PFSK-1 (cell line): Measurements from ENCODE around the gene VTN.

Experiments
- FOXP2 ChIP-seq: optimal IDR thresholded peaks from 2 replicates; pipeline ENCODE3; 2011; ENCODE audit warnings: borderline replicate concordance, control low read depth, inconsistent platforms; ENCODE audit not compliant: insufficient read depth; ENCODE audit errors: extremely low read length, extremely low read depth
- POLR2AphosphoS5 ChIP-seq: IDR thresholded peaks from 2 replicates; pipeline ENCODE4 v1.6.1; 2012; ENCODE audit warnings: low read depth, mild to moderate bottlenecking, control low read depth, low read length, moderate library complexity
- SIN3A ChIP-seq: IDR thresholded peaks from 2 replicates; pipeline ENCODE4 v1.6.1; 2012; ENCODE audit warnings: mild to moderate bottlenecking, low read length, moderate library complexity, borderline replicate concordance; ENCODE audit not compliant: insufficient read depth
- TAF1 ChIP-seq: IDR thresholded peaks from 2 replicates; pipeline ENCODE4 v1.6.1; 2012; ENCODE audit warnings: low read length, control low read depth, borderline replicate concordance; ENCODE audit not compliant: insufficient read depth
- TF ChIP-seq, protein P1 (sequence below), 2 experiments: IDR thresholded peaks; 2 replicates each; pipeline versions ENCODE4 v1.6.1 to v1.8.0; 2011 to 2012; ENCODE audit warnings: low read depth in 2 of 2, low read length in 2 of 2, control low read depth in 1 of 2, inconsistent platforms in 1 of 2, mild to moderate bottlenecking in 1 of 2, moderate library complexity in 1 of 2; ENCODE audit not compliant: insufficient read depth in 1 of 2

VTN gene

GRCh38 chr17:28327709-28328108 is 42.4 kb downstream of the VTN start:
- no peak for TF ChIP-seq POLR2AphosphoS5
- TF ChIP-seq SIN3A: no peak
- TF ChIP-seq, protein P1, sequence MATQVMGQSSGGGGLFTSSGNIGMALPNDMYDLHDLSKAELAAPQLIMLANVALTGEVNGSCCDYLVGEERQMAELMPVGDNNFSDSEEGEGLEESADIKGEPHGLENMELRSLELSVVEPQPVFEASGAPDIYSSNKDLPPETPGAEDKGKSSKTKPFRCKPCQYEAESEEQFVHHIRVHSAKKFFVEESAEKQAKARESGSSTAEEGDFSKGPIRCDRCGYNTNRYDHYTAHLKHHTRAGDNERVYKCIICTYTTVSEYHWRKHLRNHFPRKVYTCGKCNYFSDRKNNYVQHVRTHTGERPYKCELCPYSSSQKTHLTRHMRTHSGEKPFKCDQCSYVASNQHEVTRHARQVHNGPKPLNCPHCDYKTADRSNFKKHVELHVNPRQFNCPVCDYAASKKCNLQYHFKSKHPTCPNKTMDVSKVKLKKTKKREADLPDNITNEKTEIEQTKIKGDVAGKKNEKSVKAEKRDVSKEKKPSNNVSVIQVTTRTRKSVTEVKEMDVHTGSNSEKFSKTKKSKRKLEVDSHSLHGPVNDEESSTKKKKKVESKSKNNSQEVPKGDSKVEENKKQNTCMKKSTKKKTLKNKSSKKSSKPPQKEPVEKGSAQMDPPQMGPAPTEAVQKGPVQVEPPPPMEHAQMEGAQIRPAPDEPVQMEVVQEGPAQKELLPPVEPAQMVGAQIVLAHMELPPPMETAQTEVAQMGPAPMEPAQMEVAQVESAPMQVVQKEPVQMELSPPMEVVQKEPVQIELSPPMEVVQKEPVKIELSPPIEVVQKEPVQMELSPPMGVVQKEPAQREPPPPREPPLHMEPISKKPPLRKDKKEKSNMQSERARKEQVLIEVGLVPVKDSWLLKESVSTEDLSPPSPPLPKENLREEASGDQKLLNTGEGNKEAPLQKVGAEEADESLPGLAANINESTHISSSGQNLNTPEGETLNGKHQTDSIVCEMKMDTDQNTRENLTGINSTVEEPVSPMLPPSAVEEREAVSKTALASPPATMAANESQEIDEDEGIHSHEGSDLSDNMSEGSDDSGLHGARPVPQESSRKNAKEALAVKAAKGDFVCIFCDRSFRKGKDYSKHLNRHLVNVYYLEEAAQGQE (IDR thresholded peaks at IDR 0.05; ENCODE audit: insufficient read depth in 1 of 2, low read depth in 2 of 2, low read length in 2 of 2): no peak
- no peak for TF ChIP-seq FOXP2
- TF ChIP-seq TAF1: no peak

DNA sequence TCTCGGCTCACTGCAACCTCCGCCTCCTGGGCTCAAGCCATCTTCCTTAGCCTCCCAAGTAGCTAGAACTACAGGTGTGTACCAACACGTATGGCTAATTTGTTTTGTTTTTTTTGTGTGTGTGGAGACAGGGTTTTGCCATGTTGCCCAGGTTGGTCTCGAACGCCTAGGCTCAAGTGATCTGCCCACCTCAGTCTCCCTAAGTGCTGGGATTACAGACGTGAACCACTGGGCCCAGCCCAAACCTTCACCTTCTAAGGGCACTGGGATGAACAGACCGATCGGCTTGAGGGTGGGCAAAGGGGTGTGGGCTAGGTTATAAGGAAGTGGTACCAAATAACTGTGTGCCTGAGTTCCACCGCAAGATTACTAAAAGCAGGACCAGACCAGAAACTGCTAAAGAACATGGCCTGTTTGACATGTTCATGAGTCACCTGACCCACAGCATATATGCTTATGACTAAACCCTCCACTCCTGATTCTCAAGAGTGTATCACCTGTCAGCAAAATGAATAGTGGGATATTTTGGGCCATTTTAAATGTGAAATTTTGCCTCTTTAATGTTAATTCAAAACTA is 43.0 kb downstream of the VTN start:
- TF ChIP-seq TAF1 (no peak), SIN3A (no peak), POLR2AphosphoS5 (no peak), FOXP2 (no peak)
- TF ChIP-seq, protein P1 (IDR thresholded peaks at IDR 0.05; ENCODE audit: insufficient read depth in 1 of 2, low read depth in 2 of 2, low read length in 2 of 2): no peak

DNA sequence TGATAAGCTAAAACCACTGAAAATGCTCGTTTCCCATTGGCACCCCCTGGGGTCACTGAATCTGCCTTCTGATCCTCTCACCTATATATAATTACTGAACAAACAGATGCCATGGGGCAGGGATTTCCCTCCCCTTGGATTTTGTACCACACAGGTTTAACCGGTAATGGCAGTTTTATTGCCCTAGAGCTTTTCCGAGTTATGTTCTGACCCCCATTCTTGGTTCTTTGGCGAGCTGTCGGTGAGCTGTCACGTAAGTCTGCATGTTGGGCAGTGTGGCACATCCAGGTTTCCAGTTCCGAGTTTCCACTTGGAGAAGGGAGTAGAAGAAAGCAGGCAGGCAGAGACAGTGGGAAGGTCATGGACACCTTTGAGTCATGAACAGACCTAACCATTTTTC is 44.0 kb downstream of the VTN start:
- TF ChIP-seq, protein P1 (IDR thresholded peaks at IDR 0.05; ENCODE audit: insufficient read depth in 1 of 2, low read depth in 2 of 2, low read length in 2 of 2): no peak
- TF ChIP-seq FOXP2 (no peak), SIN3A (no peak), TAF1 (no peak), POLR2AphosphoS5 (no peak)

GRCh38 chr17:28325211-28325610 is 44.9 kb downstream of the VTN start:
- TF ChIP-seq, protein P1 (IDR thresholded peaks at IDR 0.05; ENCODE audit: insufficient read depth in 1 of 2, low read depth in 2 of 2, low read length in 2 of 2): no peak
- TF ChIP-seq TAF1: no peak
- TF ChIP-seq SIN3A: no peak
- no peak for TF ChIP-seq POLR2AphosphoS5
- no peak for TF ChIP-seq FOXP2

DNA sequence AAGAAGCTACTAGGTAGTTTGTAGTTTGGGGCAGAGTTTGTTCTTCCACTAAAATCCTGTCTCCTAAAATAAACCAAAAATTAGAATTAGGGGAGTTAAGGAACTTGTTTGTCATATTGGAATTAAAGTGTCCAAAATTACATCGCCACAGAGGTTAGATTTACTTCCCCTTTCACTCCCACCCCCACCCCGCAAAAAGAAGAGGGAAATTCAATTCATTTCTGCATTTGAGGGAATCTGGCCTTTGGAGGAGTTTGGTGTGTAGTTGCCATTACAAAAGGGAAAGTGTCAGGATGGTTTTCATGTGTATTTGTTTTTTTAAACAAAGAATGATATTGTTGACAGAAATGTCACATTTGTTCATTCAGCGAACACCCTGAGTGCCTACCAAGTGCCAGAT is 45.3 kb downstream of the VTN start:
- no peak for TF ChIP-seq FOXP2
- TF ChIP-seq SIN3A: no peak
- no peak for TF ChIP-seq POLR2AphosphoS5
- TF ChIP-seq, protein P1 (IDR thresholded peaks at IDR 0.05; ENCODE audit: insufficient read depth in 1 of 2, low read depth in 2 of 2, low read length in 2 of 2): no peak
- TF ChIP-seq TAF1: no peak
